ENCODE results near the gene NPPA.

- TF ChIP-seq CTCF (IDR thresholded peaks at IDR 0.05) (no peak), POLR2A (IDR thresholded peaks at IDR 0.05) (no peak)
These were observed 35.4 kb upstream of the NPPA start for GRCh38 chr1:11882814-11883538.
